Body of pancreas (tissue), 4 donors: ENCODE data around the gene KANK3.
"Not testable (repeated sequence)": the region's sequence is repeated elsewhere in the genome, so short reads cannot be mapped to it uniquely, and the experiment has no call there.

Experiments
- CTCF ChIP-seq, 7 experiments: fragments of 450-650 bp in 4 of 7; fragments of 200-600 bp in 3 of 7; sonication (generic) in 3 of 7; IDR thresholded peaks; one replicate each; pipeline ENCODE4 v1.5.1; 2016 to 2019; ENCODE audit warnings: antibody characterized with exemption in 7 of 7
- POLR2A ChIP-seq, 3 donors: fragments of 450-650 bp; IDR thresholded peaks; one replicate each; pipeline ENCODE4 v1.6.1; 2016; ENCODE audit warnings: antibody characterized with exemption in 3 of 3, mild to moderate bottlenecking in 2 of 3

GRCh38 chr19:8291337-8291736 lies 51.7 kb downstream of the KANK3 start:
- not testable (repeated sequence) for TF ChIP-seq CTCF, POLR2A (IDR thresholded peaks at IDR 0.05)
